ENCODE measurements around the gene AGMO. TPM values are rescaled to one million over a fixed set of nuclear protein-coding genes. Genes with fewer than 3 reads are reported as not detected.

Gene AGMO
- total RNA-seq, 1 donor from 2014 or later: 0.98 TPM

- no peak overlapping the region for H3K4me3 ChIP-seq
- H3K4me1 ChIP-seq: no peaks in the 10 kb centered on the region
- TF ChIP-seq POLR2AphosphoS5 (IDR thresholded peaks at IDR 0.05; ENCODE audit: insufficient read depth in 1 of 2, low read depth in 1 of 2): no peak
- H3K9me3 ChIP-seq: no peaks in the 10 kb centered on the region
- no peaks in the 10 kb centered on the region for H3K36me3 ChIP-seq
- no peak for DNase-seq (ENCODE audit: extremely low spot score in 2 of 2)
- no peaks in the 10 kb centered on the region for H3K27me3 ChIP-seq
- intact Hi-C loops (cut with DNase I): no loop called here
- H3K27ac ChIP-seq: no peak overlapping the region
These were observed 158.1 kb downstream of the AGMO start for GRCh38 chr7:15403751-15404150.

- intact Hi-C loops (cut with DNase I): no loop called here
- no peak overlapping the region for H3K4me3 ChIP-seq
- H3K4me1 ChIP-seq: no peaks in the 10 kb centered on the region
- no peak for DNase-seq (ENCODE audit: extremely low spot score in 2 of 2)
- H3K27ac ChIP-seq: no peak overlapping the region
- H3K36me3 ChIP-seq: no peaks in the 10 kb centered on the region
- no peaks in the 10 kb centered on the region for H3K9me3 ChIP-seq
- TF ChIP-seq POLR2AphosphoS5 (IDR thresholded peaks at IDR 0.05; ENCODE audit: insufficient read depth in 1 of 2, low read depth in 1 of 2): no peak
- TF ChIP-seq CTCF (IDR thresholded peaks at IDR 0.05): no peak
- no peak for TF ChIP-seq POLR2A (IDR thresholded peaks at IDR 0.05)
- H3K27me3 ChIP-seq: no peaks in the 10 kb centered on the region
These were observed 158.5 kb downstream of the AGMO start for GRCh38 chr7:15403315-15403714.

GRCh38 chr7:15402436-15403136 lies 159.2 kb downstream of the AGMO start:
- Histone ChIP-seq H3K27ac (no peak overlapping the region), H3K27me3 (no peaks in the 10 kb centered on the region), H3K9me3 (no peaks in the 10 kb centered on the region), H3K4me1 (no peaks in the 10 kb centered on the region), H3K36me3 (no peaks in the 10 kb centered on the region), H3K4me3 (no peak overlapping the region)
- TF ChIP-seq POLR2A (IDR thresholded peaks at IDR 0.05) (no peak), CTCF (IDR thresholded peaks at IDR 0.05) (no peak), POLR2AphosphoS5 (IDR thresholded peaks at IDR 0.05; ENCODE audit: insufficient read depth in 1 of 2, low read depth in 1 of 2) (no peak)
- intact Hi-C loops (cut with DNase I): no loop called here
- DNase-seq (ENCODE audit: extremely low spot score in 2 of 2): no peak

GRCh38 chr7:15400440-15400839 lies 161.4 kb downstream of the AGMO start:
- H3K27ac ChIP-seq: no peak overlapping the region

GRCh38 chr7:15399441-15399840 lies 162.4 kb downstream of the AGMO start:
- Histone ChIP-seq H3K27ac (no peak overlapping the region), H3K27me3 (no peaks in the 10 kb centered on the region), H3K9me3 (no peaks in the 10 kb centered on the region), H3K4me1 (no peaks in the 10 kb centered on the region), H3K4me3 (no peak overlapping the region), H3K36me3 (no peaks in the 10 kb centered on the region)
- no peak for DNase-seq (ENCODE audit: extremely low spot score in 2 of 2)
- no peak for TF ChIP-seq POLR2AphosphoS5 (IDR thresholded peaks at IDR 0.05; ENCODE audit: insufficient read depth in 1 of 2, low read depth in 1 of 2)
- TF ChIP-seq POLR2A (IDR thresholded peaks at IDR 0.05): no peak
- no peak for TF ChIP-seq CTCF (IDR thresholded peaks at IDR 0.05)
- intact Hi-C loops (cut with DNase I): no loop called here

More at GRCh38 chr7:15400440-15400839, 161.4 kb downstream of the AGMO start:
- Histone ChIP-seq H3K36me3 (no peaks in the 10 kb centered on the region), H3K4me3 (no peak overlapping the region), H3K4me1 (no peaks in the 10 kb centered on the region), H3K9me3 (no peaks in the 10 kb centered on the region), H3K27me3 (no peaks in the 10 kb centered on the region)
- DNase-seq (ENCODE audit: extremely low spot score in 2 of 2): no peak
- intact Hi-C loops (cut with DNase I): no loop called here
- no peak for TF ChIP-seq CTCF (IDR thresholded peaks at IDR 0.05)
